A673 (cell line): ENCODE results near the gene COL4A4.

Source experiments
- EZH2 ChIP-seq: fragments of 200-600 bp; sonication (generic); IDR thresholded peaks from 2 replicates; pipeline ENCODE4 v1.6.1; 2017; ENCODE audit warnings: borderline replicate concordance, low read depth, mild to moderate bottlenecking, mixed read lengths, antibody characterized with exemption, low read length; ENCODE audit not compliant: poor library complexity, severe bottlenecking
- TF ChIP-seq, protein P1 (sequence below): fragments of 300-800, 200-600 bp; sonication (generic); conservative IDR thresholded peaks from 2 replicates; pipeline ENCODE4 v1.5.1; 2017; ENCODE audit warnings: low read depth, mild to moderate bottlenecking, antibody characterized with exemption, low read length, moderate library complexity, mixed read lengths

DNA sequence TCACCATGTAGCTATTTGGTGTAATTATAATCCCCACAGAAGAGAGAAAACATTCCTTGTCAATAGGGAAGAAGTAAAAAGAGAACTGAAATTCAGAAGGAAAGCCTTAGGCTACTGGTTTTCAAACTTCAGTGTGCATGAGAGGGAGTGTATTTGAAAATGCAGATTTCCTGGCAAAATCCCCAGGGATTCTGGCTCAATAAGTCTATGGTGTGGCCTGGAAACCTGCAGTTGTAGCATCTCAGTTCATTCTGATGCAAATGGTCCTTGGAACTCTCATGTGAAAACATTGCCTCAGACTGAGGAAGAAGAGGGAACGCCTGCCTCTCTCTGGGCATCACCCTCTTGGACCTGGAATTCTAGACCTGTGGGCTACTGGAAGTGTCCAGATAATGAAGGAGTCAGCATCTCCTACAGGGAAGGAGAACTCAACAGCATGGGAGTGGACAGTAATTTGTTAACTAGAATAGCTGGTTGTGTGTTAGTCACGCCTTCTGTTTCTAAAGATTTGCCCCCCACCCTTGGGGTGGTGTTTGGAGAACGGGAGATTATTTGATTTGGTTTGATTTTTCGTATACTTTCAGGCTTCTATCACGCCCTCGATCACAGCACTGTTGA, 21.7 kb upstream of the COL4A4 start:
- TF ChIP-seq, protein P1, sequence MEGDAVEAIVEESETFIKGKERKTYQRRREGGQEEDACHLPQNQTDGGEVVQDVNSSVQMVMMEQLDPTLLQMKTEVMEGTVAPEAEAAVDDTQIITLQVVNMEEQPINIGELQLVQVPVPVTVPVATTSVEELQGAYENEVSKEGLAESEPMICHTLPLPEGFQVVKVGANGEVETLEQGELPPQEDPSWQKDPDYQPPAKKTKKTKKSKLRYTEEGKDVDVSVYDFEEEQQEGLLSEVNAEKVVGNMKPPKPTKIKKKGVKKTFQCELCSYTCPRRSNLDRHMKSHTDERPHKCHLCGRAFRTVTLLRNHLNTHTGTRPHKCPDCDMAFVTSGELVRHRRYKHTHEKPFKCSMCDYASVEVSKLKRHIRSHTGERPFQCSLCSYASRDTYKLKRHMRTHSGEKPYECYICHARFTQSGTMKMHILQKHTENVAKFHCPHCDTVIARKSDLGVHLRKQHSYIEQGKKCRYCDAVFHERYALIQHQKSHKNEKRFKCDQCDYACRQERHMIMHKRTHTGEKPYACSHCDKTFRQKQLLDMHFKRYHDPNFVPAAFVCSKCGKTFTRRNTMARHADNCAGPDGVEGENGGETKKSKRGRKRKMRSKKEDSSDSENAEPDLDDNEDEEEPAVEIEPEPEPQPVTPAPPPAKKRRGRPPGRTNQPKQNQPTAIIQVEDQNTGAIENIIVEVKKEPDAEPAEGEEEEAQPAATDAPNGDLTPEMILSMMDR, result no peak
- TF ChIP-seq EZH2, result no peak
